GM11168 (cell line): Measurements from ENCODE around the gene SNCG.

Experiments
- in situ Hi-C: fragments of 300-500 bp; cut with MboI; formaldehyde crosslinking; loops from one replicate; pipeline ENCODE4 v1.12.0; 2022; ENCODE audit warnings: low sequenced_read_pairs; ENCODE audit not compliant: unreplicated experiment

Gene SNCG

GRCh38 chr10:86959737-86960002, 1.3 kb downstream of the SNCG start:
- in situ Hi-C loops, result no loop called here

DNA sequence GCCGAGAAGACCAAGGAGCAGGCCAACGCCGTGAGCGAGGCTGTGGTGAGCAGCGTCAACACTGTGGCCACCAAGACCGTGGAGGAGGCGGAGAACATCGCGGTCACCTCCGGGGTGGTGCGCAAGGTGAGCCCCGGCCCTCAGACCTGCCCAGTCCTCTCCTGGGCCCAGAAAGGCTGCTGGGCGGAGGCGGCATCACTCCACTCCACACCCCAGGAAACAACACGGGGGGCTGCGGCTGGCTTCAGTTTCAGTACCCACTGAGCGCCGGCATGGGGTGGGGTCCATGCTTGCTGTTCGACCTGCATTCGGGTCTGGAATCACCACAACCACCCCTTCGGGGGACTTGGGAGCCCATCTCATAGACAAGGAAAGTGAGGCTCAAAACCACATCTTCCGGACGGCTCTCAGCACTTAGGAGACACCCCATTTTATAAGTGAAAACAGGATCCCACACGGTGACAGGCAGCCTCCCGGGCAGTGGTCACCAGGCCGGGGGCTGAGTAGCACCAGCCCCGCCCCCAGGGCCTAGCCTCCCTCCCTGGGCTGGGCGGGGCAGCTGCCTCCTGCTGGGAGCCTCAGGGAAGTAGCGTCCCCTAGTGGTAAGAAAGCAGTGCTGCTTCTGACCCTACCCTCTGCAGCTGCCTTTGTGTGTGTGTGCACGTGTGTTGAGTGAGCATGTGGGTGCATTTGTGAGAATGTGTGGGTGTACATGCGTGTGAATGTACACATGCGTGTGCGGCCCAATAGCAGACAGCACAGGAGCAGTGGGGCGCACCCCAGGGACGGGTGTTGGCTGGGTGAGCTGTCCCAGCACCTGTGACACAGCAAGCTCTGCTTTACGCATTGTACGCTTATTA, 1.8 kb downstream of the SNCG start:
- in situ Hi-C loops, result no loop called here

GRCh38 chr10:86960863-86961434, 2.5 kb downstream of the SNCG start:
- in situ Hi-C loops, result no loop called here

GRCh38 chr10:86961481-86962091, 3.2 kb downstream of the SNCG start:
- in situ Hi-C loops, result no loop called here

DNA sequence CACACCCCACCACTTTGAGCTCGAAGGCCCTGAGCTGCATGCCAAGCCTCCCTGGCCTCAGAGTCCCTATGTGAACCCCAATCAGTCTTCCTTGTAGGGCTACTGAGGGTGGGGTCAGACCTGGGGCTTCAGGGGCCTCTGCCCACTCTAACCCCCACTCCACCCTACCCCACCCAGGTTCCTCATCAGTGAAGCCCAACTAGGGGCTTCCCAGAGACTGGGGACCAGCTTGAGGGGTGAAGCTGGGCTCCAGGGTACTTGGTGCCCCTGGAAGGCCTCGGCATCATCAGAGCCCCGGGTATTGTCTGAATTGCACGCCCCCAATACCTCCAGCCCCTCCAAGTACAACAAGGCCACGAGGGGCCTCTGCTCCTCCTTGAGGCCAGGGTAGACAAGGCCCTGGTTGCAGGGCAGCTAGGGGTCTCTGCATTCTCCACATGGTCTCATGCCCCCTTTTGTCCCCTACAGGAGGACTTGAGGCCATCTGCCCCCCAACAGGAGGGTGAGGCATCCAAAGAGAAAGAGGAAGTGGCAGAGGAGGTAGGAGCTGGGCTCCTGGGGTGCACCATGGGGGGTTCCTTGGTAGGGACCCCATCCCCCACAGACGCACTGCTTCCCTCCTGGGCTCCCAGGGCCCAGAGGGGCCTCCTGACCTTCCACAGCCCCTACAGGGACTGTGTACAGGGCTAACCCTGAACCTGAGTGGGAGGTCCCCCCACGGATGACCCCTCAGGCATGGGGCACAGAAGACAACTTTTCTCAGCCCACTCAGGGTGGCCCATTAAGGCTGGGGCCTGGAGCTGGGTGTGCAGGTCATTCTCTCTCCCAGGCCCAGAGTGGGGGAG, 4.0 kb downstream of the SNCG start:
- in situ Hi-C loops, result no loop called here

- in situ Hi-C loops, result no loop called here
Observed at GRCh38 chr10:86962981-86963310, 4.5 kb downstream of the SNCG start.

DNA sequence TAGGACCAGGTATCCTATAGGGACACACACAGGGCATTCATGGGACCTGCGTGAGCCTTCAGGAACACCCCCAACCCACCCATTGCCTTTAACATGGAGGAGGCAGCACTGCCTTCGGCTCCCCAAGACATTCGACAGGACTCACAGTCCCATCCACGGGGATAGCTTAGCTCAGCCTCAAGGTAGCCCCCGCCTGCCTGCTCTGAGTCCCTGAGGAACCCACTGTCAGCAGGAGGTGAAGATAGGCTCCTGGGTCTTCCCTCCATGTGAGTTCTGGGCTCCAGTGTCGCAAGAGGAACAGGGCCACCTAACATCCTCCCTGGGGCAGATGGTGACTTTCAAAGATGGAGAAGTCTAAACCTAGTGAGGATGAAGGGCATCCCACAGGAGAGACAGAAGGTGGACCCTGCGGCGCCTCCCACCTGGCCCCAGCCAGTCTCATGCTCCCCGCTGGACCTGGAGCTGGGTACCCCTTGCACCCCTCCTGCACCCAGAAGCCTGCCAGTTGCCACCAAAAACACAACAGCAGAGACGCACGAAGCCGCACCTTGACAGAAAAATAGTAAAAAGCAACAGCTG, 5.0 kb downstream of the SNCG start:
- in situ Hi-C loops, result no loop called here

- in situ Hi-C loops, result no loop called here
Observed at GRCh38 chr10:86964061-86964846, 5.9 kb downstream of the SNCG start.

DNA sequence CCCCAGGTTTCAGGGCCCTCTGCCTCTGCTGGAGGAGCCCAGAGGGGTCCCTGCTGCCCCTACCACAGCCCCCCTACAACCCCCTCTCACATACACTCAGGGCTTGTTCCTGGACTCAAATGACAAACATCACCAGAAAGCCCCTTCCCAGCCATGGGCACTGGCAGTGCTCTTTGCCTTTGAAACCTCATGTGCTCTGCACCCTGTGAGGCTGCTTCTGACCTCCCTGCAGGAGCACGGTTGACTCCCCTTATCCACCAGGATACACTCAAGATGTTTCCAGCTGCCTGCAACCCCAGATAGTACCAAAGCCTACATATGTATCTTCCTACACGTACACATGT, 6.4 kb downstream of the SNCG start:
- in situ Hi-C loops, result no loop called here

- in situ Hi-C loops, result no loop called here
Observed at GRCh38 chr10:86965986-86966654, 7.7 kb downstream of the SNCG start.

GRCh38 chr10:86967481-86967941, 9.1 kb downstream of the SNCG start:
- in situ Hi-C loops, result no loop called here

DNA sequence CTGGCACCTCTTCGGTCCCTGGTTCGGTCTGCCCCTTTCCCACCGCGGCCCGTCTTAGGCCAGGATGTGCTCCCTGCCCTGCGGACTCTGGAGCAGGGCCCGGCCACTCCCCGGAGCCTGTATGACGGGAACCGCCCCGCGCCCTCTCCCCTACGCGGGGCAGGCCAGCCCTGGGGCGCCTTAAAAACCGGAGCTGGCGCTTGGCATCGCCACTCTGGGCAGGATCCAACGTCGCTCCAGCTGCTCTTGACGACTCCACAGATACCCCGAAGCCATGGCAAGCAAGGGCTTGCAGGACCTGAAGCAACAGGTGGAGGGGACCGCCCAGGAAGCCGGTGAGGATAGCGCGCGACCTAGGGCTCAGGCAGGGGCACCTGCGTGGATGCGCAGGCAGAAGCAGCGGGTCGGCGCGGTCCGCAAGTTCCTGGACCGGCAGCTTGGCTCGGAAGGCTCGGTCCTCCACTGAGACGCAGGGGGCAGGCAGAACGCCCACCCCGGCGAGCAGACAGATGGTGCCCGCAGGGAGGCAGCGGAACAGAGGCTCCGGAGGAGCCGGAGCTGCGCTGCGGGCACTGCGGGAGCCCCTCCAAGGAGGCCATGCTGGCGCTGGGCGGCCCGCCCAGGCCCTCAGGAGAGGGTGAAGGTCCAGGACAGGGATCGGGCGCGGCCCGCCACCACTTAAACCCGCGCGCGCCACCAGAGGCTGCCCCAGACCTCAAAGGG, 10.0 kb downstream of the SNCG start, which contains the start of gene ADIRF:
TSS of gene ADIRF (plus strand) at position 212 of the 723 bp plus-strand sequence. CDS start at position 275, 63 bp downstream.
- in situ Hi-C loops, result no loop called here

- in situ Hi-C loops, result no loop called here
Observed at GRCh38 chr10:86968994-86969355, 10.6 kb downstream of the SNCG start.

DNA sequence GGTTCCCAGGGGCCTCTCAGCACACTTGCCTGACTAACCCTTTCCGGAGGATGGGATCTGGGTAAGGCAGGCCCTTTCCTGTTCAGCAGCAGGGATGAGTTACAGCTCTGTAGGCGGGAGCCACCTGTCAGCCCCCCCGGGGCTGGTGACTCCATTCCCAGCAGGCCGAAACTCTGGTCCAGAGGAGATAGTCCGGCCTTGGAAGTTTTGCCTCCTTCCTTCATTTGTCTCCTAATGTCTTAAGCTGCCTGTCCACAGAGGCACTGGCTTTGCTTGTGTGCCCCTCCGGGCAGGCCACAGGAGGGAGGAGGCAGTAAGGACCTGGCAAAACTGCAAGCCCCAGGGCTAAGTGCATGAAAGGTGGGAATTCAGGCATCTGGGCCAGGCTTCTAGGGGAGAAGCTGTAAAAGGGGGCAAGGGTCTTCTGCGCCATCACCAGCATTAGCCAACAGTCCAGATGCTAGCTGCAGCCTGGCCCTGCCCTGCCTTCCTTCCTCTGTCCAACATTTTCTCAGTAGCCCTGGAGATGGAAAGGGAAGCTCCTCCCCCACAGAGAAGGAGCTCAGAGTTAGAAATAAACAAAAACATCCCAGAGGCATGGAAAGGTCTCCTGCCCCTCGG, 11.1 kb downstream of the SNCG start:
- in situ Hi-C loops, result no loop called here

GRCh38 chr10:86970162-86970981, 12.0 kb downstream of the SNCG start:
- in situ Hi-C loops, result no loop called here

- in situ Hi-C loops, result no loop called here
Observed at GRCh38 chr10:86970982-86971231, 12.5 kb downstream of the SNCG start.

DNA sequence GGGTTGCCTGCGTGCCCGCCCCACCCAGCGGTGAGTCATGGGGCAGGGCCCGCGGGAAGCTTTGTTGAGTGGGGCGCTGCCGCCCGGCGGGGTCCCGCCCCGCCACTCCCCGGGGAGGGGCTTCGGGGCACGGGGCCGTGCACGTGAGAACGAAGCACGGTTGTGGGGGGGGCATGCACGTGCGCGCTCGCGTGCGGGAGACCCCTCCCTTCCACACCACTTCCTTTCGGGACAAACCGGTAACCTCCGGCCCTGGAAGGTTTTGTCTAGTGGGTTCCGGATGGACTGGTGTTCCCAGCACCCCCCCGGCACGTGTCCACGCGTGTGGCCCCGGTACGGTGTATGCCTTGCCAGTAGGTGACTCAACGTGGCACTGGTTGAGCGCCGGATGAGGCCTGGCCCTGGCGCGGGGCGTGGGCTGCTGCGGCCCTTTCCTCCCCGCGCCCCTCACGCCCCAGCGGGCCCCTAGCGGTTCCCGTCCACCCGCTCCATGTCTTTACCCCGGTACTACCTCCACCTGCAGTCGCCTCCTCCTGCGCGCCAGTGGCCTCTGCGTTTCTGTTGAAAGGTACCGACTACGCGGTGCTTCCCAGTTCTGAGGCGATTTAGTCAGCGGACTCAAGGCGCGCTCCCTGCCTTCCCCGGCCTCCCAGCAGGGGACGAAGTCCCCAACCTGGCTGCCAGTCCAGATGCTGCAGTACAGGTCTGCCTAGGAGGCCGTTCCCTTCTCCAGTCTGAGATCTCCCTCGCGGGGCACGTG, 13.0 kb downstream of the SNCG start:
- in situ Hi-C loops, result no loop called here
